ENCODE measurements around the gene EMD. TPM values are rescaled to one million over a fixed set of nuclear protein-coding genes. Genes with fewer than 3 reads are reported as not detected.

Gene EMD
- total RNA-seq, 1 donor from 2014 or later = 61.5 TPM

Other genes starting within 250 kb of the EMD start
- gene OPN1LW, start 235.1 kb upstream of the EMD start, total RNA-seq = not detected
- gene OPN1MW, start 196.7 kb upstream of the EMD start, total RNA-seq = not detected
- not detected for gene OPN1MW2, start 159.5 kb upstream of the EMD start, total RNA-seq
- not detected for gene OPN1MW3, start 121.7 kb upstream of the EMD start, total RNA-seq
- not detected for gene TEX28, start 84.2 kb upstream of the EMD start, total RNA-seq
- 0.18 TPM for gene TKTL1, start 83.5 kb upstream of the EMD start, total RNA-seq
- 1,228 TPM for gene FLNA, start 4.7 kb upstream of the EMD start, total RNA-seq
- 2,095 TPM for gene RPL10, start 19.1 kb downstream of the EMD start, total RNA-seq
- gene DNASE1L1, start 30.0 kb downstream of the EMD start, total RNA-seq = 18.4 TPM
- gene TAFAZZIN, start 32.2 kb downstream of the EMD start, total RNA-seq = 56.7 TPM
- 59.1 TPM for gene ATP6AP1, start 49.4 kb downstream of the EMD start, total RNA-seq
- gene GDI1, start 57.9 kb downstream of the EMD start, total RNA-seq = 177 TPM
- gene FAM50A, start 64.8 kb downstream of the EMD start, total RNA-seq = 51.1 TPM
- gene PLXNA3, start 79.0 kb downstream of the EMD start, total RNA-seq = 73.0 TPM
- gene LAGE3, start 100.0 kb downstream of the EMD start, total RNA-seq = 10.6 TPM
- 29.4 TPM for gene UBL4A, start 107.3 kb downstream of the EMD start, total RNA-seq
- gene SLC10A3, start 111.3 kb downstream of the EMD start, total RNA-seq = 17.7 TPM
- 40.3 TPM for gene FAM3A, start 136.9 kb downstream of the EMD start, total RNA-seq
- 50.4 TPM for gene G6PD, start 167.6 kb downstream of the EMD start, total RNA-seq
- 25.2 TPM for gene IKBKG, start 168.3 kb downstream of the EMD start, total RNA-seq
- gene CTAG1A, start 205.8 kb downstream of the EMD start, total RNA-seq = not detected
- not detected for gene CTAG1B, start 240.0 kb downstream of the EMD start, total RNA-seq